GM18867 (cell line): ENCODE measurements around the gene ZNF680.
"Not testable (repeated sequence)": the region's sequence is repeated elsewhere in the genome, so short reads cannot be mapped to it uniquely, and the experiment has no call there.

Experiments used
- ATAC-seq: cut with Tn5 transposase; IDR thresholded peaks from one replicate; pipeline ENCODE4 v1.9.1; 2021; ENCODE audit warnings: mild to moderate bottlenecking, moderate library complexity; ENCODE audit not compliant: unreplicated experiment

Gene ZNF680

GRCh38 chr7:64562626-64563278 is at the start of gene ZNF680:
Gene ZNF680, minus strand, starts transcription at chr7:64563071. Its CDS starts 117 bp downstream, at chr7:64562954.
- peak; percentile 99 for ATAC-seq

GRCh38 chr7:64612452-64612851 is 49.6 kb upstream of the ZNF680 start:
- ATAC-seq: no peak

- ATAC-seq: no peak
These were observed 48.8 kb upstream of the ZNF680 start for GRCh38 chr7:64611717-64612116.

DNA sequence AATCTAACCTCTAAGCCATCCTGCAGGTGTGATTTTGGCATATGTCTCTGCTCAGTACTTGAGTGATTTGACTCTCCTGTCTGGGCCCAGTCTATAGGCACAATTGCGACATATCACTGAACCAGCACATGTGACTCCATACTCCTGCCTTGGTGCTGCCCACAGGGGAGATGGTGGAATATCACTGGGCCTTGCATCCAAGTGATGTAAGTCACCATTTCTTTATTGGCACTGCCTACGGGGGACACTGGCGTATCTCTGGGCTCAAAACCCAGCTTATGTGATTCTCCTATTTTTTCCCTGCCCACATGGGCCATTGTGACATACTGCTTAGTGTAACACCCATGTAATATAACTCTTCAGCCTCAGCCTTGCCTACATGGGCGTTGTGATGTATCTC is 48.1 kb upstream of the ZNF680 start:
- ATAC-seq: no peak

GRCh38 chr7:64608116-64608910 is 45.4 kb upstream of the ZNF680 start:
- no peak for ATAC-seq

- ATAC-seq: no peak
These were observed 43.5 kb upstream of the ZNF680 start for GRCh38 chr7:64606385-64606784.

GRCh38 chr7:64603271-64603670 is 40.4 kb upstream of the ZNF680 start:
- no peak for ATAC-seq

DNA sequence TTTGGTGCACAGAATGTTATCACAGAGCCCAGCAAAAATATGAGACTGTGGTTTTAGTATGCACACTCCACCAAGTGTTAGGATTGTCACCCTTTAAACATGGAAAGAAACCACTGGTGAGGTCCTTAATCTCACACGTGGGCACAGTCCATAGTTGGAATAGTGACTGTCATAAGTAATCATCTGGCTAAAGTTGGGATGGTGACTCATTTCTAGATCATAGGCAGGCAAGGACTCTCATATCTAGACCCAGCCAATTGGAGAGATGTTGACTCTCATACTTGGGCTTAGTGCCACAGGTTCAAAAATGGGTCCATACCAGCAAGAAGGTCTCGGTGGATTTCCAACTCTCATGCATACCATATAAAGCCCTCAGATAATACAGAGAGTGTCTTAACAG is 39.6 kb upstream of the ZNF680 start:
- no peak for ATAC-seq

- no peak for ATAC-seq
These were observed 39.2 kb upstream of the ZNF680 start for GRCh38 chr7:64602086-64602485.

DNA sequence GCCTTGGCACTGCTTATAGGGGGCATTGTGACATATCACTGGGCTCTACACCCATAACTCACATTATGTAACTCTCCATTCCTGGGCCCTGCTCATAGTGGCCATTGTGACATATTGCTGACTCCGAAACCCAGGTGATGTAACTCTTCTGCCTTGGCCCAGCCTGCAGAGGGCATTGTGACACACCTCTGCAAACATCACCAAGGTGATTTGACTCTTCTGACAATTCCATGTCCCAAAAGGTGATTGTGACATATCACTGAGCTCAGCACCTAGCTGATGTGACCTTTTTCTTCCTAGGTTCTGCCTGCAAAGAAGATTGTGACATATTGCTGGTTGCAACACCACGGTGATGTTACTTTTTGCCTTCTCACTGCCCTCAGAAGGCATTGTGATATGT is 36.5 kb upstream of the ZNF680 start:
- no peak for ATAC-seq

GRCh38 chr7:64590971-64591370 is 28.1 kb upstream of the ZNF680 start:
- no peak for ATAC-seq

DNA sequence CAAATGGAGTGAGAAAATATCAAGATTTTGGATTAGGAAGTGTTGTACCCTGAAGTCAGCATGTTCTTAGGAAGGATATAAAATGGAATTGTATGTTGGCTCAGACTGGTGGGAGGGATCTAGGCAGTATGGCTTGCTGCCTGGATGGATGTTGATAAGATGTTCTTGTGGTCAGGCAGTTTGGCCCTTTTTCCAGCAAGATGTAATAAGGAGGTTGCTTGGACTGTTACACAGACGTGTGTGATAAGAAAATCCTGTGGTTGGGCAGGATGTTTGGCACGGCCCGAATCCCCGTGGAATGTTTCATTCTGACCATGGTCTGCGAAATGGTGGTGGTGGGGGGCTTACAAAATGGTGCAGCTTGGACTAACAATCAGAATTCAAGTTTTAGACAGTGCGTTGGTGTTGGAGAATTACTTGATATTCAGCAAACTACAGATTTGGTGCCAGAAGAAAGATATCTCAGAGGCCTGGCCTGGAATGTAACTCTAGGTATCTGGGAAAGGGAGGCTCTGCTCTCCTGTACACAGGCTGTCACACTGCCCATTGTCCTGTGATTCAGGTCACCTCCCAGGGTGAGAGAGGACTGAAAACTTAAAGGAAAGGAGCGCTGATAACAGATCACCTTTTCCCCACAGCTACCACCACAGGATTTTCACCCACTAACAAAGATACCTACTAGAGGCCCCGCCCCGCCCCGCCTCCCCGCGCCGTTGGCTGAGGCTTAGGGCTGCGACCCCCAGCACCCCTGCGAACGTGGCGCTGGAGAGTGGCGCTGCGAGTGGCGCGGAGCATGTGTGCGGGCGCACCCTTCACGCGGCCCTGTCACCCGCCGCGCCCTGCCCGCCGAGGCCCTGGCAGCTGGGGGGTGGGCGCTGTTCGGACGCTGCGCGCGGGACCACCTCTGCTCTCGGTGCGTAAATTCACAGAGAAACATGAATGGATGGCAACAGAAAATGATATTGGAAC is 19.3 kb upstream of the ZNF680 start:
- ATAC-seq: no peak

DNA sequence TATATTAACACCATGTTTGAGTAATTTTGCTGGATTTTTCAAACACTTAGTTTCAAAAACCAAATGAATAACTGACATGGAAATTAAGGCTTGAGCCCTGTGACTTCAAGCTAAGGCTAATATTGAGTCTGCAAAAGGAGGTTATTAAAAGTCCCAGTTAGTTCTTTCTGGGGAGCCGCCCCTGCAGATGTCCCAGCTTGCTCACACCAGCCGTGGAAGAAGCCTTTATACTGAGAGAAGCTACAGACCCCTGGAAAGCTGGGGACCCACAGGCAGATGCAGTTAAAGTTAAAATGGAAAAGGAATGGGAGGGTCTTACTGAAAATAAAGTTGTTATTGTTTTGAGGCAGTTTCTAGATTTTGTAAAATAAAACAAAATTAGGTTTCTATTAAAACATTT is 18.5 kb upstream of the ZNF680 start:
- ATAC-seq: no peak

DNA sequence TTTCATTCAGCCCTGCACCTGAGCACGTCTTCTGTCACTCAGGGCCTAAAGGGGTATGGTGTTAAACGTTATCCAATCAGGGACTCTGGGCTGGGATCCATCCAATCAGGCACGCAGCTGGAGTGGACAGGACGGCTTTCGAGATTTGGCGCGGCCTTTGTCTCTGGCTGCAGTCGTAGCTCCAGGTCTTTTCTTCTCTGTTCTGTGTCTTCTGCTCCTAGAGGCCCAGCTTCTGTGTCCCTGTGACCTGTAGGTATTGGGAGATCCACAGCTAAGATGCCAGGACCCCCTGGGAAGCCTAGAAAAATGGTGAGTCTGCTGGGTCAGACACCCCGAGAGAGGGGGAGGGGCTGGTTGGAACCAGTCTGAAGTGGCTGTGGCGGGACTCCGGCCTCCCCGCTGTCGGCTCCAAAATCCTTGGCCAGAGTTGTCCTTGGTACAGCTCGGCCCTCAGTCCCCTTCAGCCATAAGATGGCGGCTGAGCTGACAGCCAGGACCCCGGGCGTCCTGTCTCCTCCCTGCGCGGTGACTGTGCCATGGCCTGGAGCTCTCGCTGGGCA is 11.7 kb upstream of the ZNF680 start:
- ATAC-seq: no peak

GRCh38 chr7:64570284-64570605 is 7.4 kb upstream of the ZNF680 start:
- ATAC-seq: not testable (repeated sequence)

DNA sequence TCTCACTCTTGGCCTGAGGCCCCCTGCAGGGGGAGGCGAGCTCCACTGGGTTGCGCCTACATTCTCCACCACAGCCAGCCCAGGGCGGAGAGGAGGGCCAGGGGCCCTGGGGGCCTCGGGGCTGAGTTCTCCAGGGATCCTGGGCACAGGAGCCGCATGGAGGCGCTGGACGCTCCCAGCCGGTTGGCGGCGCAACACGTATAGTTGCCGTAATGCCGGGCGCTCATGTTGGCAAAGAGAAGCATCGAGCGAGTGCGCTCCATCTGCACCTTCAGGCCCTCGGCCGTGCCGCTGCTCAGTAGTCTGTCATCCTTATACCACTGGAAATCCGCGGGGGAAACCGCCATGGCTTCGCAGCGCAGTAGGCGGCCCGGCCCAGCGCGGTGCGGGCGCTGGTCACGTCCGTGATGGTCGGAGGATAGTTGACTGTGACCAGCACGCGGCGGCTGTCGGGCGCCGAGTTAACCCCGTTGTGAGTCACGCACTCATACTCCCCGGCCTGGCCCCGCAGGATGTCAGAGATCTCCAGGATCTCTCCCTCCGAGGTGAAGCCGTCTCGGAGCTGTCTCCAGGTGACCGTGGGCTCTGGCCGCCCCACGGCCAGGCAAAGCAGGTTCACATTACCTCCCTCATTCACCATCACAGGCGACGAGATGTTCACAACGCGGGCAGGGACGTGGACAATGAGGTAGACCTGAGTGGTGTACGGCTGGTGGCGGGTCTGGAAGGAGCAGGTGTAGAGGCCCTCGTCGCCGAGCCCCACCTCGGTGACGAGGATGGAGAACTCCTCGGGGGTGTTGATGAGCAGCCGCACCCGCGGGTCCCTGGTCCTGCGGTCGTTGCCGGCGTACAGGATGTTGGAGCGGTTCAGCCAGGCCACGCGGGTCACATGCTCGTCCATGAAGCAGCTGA is 6.8 kb upstream of the ZNF680 start:
- not testable (repeated sequence) for ATAC-seq

DNA sequence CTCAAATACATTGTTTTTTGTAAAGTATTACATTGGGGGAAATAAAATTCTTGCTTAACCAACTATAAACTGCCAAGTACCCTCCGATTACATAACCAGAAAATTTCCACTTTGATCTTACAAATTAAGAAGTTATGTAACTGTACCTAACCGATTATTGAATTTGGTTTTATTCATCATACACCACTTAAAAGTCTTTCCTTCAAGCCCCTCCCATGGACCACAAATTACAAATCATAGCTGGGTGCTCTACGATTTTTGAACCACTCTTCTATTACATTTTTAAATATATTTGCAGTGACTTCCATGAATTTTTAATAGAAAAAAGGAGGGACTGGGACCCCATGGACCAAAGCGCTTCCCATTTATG is 630 bp downstream of the ZNF680 start:
- no peak for ATAC-seq

DNA sequence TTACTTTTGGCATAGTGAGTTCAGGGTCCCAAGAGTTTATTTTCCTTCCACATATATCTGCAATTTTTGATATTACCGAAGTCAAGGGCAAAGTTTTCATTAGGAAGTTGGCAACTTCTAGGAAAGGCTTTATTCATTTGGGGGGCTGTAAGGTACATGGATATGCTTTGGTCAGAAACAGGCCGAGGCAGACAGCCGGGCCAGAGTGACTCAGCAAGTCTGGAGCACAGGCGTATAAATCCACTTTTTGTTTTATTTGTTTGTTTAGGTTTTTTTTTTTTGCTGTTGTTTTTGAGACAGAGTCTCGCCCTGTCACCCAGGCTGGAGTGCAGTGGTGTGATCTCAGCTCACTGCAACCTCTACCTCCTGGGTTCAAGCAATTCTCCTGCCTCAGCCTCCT is 3.7 kb downstream of the ZNF680 start:
- no peak for ATAC-seq

DNA sequence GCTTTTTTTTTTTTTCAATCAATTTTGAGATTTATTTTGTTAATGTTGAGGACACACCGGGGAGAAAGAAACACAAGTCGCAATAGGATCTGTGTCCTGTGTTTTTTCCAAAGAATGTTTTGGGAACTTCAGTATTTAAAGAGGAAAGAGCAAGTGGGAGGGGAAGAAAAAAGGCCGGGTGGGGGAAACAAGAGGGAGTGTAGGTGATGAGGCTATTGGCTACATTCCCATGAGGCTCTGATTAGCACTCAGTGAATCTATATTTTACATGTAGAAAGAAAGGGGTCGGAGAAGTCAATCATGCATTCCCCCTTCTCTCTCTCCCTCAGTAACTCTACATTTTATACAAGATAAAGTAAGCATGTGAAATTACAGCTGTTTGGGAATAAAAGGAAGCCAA is 4.1 kb downstream of the ZNF680 start:
- no peak for ATAC-seq

DNA sequence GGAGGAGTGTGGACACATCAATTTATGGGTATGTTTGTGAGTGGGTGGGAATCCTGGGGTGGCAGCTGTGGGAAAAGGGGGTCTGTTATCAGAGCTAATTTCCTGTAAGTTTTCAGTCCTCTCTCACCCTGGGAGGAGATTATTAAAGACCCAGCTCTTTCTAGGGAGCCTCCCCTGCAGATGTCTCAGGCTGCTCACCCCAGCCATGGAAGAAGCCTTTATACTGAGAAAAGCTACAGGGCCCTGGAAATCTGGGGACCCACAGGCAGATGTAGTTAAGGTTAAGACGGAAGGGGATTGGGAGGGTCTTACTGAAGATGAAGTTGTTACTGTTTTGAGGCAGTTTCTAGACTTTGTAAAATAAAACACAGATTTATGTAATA is 4.6 kb downstream of the ZNF680 start:
- ATAC-seq: no peak
